GM19025 (cell line): ENCODE results near the gene GCH1.
A peak's percentile ranks its signal among the peaks of the same experiment; 100 is the strongest.
"Not testable (repeated sequence)": the region's sequence is repeated elsewhere in the genome, so short reads cannot be mapped to it uniquely, and the experiment has no call there.

Experiments
- ATAC-seq: cut with Tn5 transposase; IDR thresholded peaks from one replicate; pipeline ENCODE4 v1.9.1; 2021; ENCODE audit warnings: mild to moderate bottlenecking, low read depth, moderate library complexity; ENCODE audit not compliant: unreplicated experiment

The GCH1 gene, protein sequence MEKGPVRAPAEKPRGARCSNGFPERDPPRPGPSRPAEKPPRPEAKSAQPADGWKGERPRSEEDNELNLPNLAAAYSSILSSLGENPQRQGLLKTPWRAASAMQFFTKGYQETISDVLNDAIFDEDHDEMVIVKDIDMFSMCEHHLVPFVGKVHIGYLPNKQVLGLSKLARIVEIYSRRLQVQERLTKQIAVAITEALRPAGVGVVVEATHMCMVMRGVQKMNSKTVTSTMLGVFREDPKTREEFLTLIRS

DNA sequence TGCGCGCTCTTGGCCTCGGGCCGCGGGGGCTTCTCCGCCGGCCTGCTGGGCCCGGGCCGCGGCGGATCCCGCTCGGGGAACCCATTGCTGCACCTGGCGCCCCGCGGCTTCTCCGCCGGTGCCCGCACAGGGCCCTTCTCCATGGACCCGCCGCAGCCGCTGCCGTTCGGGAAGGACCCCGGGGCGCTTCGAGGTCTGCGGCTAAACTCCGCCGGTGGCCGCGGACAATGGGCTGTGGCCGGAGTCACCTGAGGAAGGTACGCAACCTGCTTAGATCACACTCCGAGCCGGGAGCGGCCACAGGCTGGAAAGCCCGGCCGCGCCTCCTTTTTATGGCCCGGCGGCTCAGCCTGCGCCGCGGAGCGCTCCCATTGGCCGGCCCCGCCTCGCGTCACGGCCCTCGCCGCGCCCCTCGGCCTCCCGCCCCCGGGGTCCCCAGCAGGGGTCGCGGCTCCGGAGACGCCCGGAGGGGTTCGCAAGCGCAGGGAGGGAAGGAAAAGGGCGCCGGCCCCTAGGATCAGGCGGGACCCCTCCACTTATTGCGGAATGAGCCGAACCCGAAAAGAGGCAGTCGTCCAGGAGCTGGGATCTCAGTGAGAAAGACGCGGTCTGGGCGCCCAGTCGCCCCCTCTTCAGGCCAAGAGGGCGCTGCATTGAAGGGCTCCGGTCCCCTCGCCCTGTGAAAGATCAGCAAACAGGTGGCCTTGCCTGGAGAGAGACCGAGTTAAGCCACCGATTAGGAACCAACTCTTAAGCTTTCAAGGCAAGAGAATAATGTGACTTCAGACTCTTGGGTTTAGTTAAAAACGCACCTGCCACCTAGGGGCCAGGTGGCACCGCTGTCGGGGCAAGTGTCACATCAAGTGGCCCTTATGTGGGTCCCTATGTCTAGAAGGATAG lies at the start of gene GCH1:
Gene GCH1 (minus strand): TSS at position 306 of the 900 bp plus-strand sequence. CDS start 163 bp downstream, at position 143.
- ATAC-seq, result peak; percentile 83

DNA sequence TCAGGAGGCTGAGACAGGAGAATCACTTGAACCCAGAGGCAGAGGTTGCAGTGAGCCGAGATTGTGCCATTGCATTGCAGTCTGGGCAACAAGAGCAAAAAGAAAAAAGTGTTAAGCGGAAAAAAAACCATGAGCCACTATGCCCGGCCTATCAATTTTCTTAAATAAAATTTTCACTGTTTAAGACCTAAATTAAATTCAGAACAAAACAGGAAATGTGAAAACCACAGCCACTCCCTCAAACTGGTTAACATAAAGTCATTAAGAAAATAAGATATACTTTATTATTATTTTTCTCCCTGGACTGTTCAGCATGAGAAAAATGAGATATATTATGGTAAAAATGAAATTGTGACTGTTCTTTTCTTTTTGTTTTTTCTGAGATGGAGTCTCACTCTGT lies 44.6 kb upstream of the GCH1 start:
- no peak for ATAC-seq

DNA sequence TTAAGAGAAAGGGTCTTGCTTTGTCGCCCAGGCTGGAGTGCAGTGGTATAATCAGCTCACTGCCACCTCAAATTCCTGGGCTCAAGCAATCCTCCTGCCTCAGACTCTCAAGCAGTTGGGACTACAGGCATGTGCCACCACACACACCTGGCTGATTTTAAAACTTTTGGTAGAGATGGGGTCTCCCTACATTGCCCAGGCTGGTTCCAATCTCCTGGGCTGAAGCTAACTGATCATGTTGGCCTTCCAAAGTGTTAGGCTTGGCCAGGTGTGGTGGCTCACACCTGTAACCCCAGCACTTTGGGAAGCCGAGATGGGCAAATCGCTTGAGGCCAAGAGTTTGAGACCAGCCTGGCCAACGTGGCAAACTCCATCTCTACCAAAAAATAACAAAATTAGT lies 43.9 kb upstream of the GCH1 start:
- ATAC-seq, result no peak

DNA sequence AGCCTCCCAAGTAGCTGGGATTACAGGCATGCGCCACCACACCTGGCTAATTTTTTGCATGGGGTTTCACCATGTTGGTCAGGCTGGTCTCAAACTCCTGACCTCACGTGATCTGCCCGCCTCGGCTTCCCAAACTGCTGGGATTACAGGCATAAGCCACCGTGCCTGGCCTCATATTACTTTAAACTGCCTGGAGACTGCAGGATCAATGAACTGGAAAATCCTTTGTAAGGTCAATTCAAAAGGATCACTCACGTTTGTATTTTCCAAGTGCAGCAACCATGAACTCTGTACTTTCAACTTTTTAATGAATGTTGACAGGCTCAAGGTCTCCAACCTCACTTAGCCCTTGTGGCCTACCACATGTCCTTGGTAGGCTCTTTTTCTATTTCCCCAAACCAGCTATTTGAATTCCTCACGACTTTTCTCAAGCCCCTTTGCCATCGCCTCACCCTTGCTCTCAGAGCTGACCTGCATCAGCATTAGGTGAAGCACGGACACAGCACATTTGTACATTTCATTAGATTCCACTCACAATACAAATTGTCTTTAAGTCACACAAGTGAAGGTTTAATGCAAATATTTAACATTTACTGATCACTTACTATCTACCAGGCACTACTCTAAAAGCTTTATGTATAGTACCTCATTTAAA lies 42.2 kb upstream of the GCH1 start:
- no peak for ATAC-seq

DNA sequence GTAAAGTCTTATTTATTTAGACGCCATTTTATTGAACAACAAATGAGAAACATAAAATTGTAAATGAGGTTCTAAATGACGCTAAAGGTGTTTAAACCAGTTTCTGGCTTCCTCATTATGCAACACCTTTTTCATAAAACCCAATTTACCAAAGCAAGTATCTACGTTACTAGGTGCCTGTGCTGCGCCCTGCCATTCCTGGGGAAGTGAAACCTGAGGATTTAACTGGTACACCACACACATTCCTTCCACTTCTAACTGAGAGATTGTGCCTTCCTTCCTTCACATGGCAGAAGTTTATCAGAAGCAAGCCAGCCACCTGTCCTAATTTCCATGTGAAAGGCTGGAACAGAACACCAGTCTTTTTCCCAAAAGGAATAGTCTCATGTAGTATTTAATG lies 40.3 kb upstream of the GCH1 start:
- ATAC-seq, result no peak

DNA sequence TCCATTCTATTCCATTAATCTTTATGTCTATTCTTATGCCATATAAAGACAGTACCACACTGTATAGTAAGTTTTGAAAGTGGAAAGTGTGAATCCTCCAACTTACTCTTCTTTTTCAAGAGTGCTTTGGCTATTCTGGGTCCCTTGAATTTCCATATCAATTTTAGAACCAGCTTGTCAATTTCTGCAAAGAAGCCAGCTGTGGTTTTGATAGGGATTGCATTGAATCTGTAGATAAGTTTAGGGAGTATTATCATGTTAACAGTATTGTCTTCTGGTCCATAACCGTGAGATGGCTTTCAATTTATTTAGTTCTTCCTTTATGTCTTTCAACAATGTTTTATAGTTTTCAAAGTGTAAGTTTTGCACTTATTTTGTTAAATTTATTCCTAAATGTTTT lies 34.2 kb upstream of the GCH1 start:
- no peak for ATAC-seq

DNA sequence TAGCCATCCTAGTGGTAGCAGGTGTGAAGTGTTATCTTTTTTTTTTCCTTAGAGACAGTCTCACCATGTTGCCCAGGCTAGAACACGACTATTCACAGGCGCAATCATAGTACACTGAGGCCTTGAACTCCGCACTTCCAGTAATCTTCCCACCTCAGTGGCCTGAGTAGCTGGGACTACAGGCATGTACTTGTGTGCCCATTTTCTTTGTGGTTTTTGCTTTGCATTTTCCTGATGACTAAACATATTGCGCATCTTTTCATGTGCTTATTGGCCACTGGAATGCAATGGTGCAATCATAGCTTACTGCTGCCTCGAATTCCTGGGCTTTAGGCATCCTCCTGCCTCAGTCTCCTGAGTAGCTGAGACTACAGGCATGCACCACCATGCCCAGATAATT lies 33.3 kb upstream of the GCH1 start:
- ATAC-seq, result no peak

DNA sequence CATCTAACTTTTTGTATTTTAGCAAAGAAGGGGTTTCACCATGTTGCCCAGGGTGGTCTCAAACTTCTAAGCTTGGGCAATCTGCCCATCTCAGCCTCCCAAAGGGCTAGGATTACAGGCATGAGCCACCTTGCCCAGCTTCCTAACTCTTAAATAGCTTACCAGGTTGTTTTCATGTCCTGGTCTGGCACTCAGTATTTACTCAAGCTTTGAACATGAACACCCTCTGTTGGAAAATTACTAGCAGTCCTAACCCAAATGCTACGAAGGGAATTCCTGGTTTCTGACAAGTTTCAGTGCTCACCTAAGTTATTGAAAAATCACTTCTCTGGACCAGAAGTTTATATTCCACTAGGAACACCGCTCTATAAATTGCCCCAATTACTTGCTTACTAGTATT lies 32.5 kb upstream of the GCH1 start:
- no peak for ATAC-seq

DNA sequence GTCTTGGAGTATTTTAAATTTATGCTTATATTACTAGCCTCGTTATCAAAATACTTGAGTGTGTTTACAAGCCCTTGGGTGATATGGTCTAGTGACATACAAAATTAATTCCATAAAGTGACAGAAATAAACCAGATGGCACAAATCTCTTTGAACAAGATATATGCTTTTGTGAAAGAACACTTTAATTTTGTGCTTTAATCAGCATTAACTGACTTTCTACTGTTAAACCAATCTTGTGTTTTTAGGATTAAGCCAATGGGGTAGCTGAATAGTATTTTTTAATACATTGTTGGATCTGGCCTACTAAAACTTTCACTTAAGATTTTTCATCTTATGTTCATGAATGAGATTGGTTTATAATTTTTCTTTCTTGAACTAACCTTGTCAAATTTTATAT lies 30.4 kb upstream of the GCH1 start:
- no peak for ATAC-seq

DNA sequence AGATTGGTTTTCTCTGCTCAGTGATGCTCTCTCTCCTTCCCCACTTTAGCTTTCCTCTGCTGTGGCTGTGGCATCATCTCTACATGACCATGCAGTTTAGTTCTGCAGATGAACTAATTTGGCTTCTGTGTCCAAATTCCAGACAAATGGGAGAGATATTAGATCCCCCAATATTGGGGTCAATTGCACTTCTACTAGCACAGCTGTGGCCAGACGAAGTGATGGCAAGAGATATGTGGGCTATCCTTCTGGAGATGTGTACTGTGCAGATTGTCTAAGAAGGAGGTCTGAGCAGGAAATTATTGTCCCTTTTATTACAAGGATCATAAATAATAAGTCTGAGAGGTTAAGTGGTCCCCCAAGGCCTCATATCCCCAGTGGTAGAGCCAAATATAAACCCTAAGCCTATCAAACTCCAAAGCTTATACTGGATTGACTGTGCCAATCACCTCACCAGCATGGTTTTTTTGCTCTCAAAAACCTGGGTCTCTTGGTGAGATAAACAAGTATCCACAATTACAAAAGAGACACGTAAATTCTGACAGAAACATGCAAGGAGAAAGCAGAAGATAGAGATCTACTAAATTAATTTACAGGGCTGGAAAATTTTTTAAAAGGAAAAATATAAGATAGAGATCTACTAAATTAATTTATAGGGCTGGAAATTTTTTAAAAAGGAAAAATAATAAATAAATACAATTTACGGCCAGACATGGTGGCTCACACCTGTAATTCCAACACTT lies 29.1 kb upstream of the GCH1 start:
- ATAC-seq, result no peak

DNA sequence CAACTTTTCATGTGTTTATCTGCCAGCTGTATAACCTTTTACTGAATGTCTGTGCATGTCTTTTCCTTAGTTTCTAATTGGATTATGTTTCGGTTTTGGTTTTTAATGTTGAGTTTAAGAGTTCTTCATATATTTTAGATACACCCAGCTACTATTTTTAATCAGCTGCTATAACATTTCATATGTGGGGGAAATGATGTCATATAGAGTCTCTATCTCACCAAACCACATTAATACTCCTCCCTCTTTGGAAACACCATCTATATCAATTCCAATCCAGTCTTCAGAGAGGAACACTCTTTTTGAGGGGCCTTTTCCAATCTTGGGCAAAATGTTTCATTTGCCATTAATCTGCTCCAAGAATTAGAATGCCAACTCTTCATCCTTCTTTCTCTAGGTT lies 28.5 kb upstream of the GCH1 start:
- no peak for ATAC-seq

DNA sequence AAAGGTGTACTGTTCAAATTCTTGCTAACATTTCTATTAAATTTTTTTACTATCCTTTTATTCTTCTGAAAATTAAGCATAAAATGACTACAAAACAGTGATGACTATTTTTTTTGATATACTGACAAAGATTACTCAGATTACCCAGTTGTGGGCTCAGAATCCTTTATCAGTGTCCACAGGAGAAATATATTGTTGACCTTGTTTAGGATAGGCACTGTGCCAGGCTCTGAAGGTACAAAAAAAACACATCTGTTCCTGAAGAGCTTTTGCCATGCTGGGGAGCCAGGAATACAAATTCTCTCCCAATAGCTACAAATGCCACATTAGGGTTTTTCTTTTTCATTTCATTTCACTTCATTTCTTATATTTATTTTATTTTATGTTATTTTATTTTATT lies 26.9 kb upstream of the GCH1 start:
- ATAC-seq, result no peak

DNA sequence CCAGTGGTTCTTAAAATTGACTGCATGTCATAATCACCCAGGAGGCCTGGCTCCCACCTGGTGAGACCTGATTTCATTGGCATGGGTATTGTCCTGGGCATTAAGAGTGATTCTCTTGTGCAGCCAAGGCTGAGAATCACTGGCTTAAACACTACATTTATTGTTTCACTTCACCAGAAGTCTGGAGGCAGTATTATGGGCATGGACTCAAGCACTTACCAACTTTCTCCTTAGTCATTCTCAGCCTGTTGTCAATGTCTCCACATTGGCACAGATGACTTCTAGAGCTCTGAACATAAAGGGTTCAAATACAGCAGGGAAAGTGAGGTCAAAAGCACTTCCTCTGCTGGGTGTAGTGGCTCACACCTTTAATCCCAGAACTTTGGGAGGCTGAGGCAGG lies 25.6 kb upstream of the GCH1 start:
- ATAC-seq, result no peak

DNA sequence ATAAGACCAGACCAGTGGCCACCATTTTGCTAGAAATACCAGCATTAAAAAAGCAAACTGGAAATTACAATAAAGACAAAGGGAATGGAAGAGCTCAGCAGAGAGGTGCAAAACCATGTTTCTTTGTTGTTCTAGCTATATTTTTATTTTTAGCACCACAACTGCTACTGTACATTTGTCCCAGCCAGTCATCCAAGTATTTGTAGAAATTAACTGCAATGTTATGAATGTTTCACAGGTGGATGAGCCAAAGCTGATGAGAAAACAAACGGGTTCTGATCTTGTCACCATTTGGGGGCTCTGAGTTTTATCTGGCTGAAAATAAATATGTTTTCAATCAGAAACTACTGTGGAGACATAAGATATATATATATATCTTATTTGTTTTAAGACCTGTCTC lies 24.9 kb upstream of the GCH1 start:
- ATAC-seq, result no peak

DNA sequence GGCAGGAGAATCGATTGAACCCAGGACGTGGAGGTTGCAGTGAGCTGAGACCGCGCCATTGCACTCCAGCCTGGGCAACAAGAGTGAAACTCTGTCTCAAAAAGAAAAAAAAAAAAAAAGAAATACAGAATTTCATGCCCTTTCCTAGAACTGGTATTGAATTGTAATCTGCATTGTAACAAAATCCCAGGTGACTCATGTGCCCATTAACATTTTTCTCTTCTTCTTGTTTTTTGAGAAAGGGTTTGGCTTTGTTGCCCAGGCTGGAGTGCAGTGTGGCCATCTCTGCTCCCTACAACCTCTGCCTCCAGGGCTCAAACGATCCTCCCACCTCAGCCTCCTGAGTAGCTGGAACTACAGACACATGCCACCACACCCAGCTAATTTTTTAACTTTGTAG lies 23.9 kb upstream of the GCH1 start:
- not testable (repeated sequence) for ATAC-seq

DNA sequence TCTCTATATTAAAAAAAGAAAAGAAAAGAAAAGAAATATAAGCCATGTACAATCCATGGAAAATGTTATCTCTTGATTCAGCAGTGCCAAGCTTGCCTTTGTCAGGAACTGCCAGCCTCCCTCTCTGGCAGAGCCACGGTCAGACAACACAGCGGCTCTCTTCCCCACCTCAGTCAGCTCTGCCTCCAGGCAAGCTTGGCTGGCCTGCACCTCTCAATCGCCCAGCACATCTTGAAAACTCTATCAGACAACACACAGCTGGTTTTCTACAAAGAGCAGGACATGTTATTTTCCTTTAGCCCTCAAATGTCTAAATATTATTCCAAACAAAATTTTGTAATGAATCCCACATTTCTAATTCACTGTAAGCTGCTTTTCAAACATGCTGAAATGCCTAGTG lies 20.0 kb upstream of the GCH1 start:
- ATAC-seq, result no peak

DNA sequence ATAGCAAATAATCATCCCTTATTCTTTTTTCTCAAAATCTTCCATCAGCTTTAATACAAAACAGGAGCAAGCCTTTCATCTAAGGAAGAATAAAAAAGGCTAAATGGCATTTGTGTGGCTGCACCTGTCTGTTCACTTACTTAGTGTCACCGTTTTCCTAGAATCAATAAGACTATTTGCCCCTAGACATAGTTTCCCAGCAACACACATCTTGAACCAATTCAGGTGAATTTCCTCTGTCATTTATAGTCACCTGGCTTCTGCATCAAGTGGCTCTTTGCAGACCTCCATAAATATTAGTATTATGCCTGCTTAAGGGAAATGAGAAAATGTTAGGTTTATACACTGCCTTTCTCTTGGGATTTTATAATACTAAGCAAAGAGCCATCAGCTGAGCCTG lies 17.4 kb upstream of the GCH1 start:
- ATAC-seq, result no peak

DNA sequence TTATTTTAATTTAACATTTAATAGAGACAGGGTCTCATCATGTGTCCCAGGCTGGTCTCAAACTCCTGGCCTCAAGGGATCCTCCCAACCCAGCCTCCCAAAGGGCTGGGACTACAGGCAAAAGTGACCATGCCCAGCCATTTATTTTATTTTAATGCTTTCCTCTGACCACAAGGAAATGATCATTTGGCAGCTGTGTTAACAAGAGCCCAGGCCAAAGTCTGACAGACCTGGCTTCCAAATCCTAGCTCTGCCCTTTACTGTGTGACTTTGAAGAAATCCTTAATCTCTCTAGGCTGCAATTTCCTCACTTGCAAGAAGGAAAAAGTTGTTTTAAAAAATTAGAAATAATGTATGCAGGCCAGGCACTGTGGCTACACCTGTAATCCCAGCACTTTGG lies 16.7 kb upstream of the GCH1 start:
- no peak for ATAC-seq

DNA sequence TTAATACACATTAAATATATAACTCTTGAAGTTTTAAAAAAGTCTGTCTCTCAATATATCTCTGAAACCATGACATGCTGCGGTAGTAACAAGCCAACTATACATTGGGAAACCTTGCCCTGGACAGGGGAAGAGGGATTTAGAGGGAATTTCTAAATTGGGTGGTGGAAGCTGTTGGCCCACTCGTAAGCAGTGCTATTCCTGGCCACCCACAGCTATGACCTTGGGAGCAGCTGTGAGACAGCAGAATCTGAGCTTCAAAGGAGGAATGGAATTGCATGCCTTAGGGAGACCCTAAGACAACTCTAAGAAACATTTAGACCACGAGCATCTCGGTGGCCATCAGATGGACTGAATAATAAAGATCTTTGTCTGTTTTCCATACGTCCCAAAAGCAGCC lies 15.8 kb upstream of the GCH1 start:
- no peak for ATAC-seq

DNA sequence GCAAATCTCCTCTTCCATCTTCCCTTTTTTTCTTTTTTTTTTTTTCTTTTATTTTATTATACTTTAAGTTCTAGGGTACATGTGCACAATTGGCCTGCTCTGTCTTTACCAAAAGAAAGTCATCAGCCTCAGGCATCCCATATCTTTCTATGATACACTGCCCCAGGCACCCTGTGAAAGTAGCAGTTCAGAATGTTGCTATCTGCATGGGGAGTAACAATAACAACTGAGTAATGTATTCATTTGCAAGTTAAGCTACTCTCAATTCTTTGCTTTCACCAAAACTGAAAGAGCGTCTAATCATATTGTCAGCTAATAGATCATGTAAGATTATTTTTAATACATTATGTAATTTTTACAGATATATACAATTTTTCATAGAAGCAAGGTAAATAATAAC lies 13.5 kb upstream of the GCH1 start:
- no peak for ATAC-seq
